HG02884 (cell line): Measurements from ENCODE around the gene WDFY3.

Experiments
- ATAC-seq: cut with Tn5 transposase; IDR thresholded peaks from one replicate; pipeline ENCODE4 v1.9.1; 2021; ENCODE audit warnings: mild to moderate bottlenecking, moderate library complexity; ENCODE audit not compliant: unreplicated experiment

Gene WDFY3

GRCh38 chr4:84799318-84799717, 167.2 kb downstream of the WDFY3 start:
- ATAC-seq = no peak

- no peak for ATAC-seq
Observed at GRCh38 chr4:84796394-84796793, 170.1 kb downstream of the WDFY3 start.

GRCh38 chr4:84792366-84793301, 173.9 kb downstream of the WDFY3 start:
- no peak for ATAC-seq

- no peak for ATAC-seq
Observed at GRCh38 chr4:84790769-84791565, 175.5 kb downstream of the WDFY3 start.

GRCh38 chr4:84786478-84786877, 180.0 kb downstream of the WDFY3 start:
- ATAC-seq = no peak

GRCh38 chr4:84782517-84782916, 184.0 kb downstream of the WDFY3 start:
- no peak for ATAC-seq

GRCh38 chr4:84780719-84781118, 185.8 kb downstream of the WDFY3 start:
- no peak for ATAC-seq

GRCh38 chr4:84778041-84778440, 188.4 kb downstream of the WDFY3 start:
- ATAC-seq = no peak

- ATAC-seq = no peak
Observed at GRCh38 chr4:84767168-84767567, 199.3 kb downstream of the WDFY3 start.

GRCh38 chr4:84753321-84753972, 213.0 kb downstream of the WDFY3 start:
- no peak for ATAC-seq

GRCh38 chr4:84751707-84752106, 214.8 kb downstream of the WDFY3 start:
- ATAC-seq = no peak

GRCh38 chr4:84750960-84751283, 215.6 kb downstream of the WDFY3 start:
- ATAC-seq = no peak

- peak; percentile 87 for ATAC-seq
Observed at GRCh38 chr4:84750260-84750959, 216.1 kb downstream of the WDFY3 start.

GRCh38 chr4:84740057-84740456, 226.4 kb downstream of the WDFY3 start:
- ATAC-seq = no peak

GRCh38 chr4:84738622-84739021, 227.9 kb downstream of the WDFY3 start:
- no peak for ATAC-seq

- ATAC-seq = no peak
Observed at GRCh38 chr4:84737656-84738055, 228.8 kb downstream of the WDFY3 start.

GRCh38 chr4:84734037-84734436, 232.5 kb downstream of the WDFY3 start:
- ATAC-seq = no peak

GRCh38 chr4:84733343-84734033, 233.0 kb downstream of the WDFY3 start:
- ATAC-seq = no peak

- ATAC-seq = no peak
Observed at GRCh38 chr4:84730375-84730774, 236.1 kb downstream of the WDFY3 start.

- ATAC-seq = no peak
Observed at GRCh38 chr4:84727491-84727890, 239.0 kb downstream of the WDFY3 start.
